GM18505 (cell line): ENCODE data around the gene SPEM2.

ENCODE experiments used
- ATAC-seq: cut with Tn5 transposase; IDR thresholded peaks from one replicate; pipeline ENCODE4 v1.9.1; 2021; ENCODE audit not compliant: unreplicated experiment
- POLR2A ChIP-seq: IDR thresholded peaks from 4 replicates; pipeline ENCODE4 v1.6.1; 2011; ENCODE audit warnings: borderline replicate concordance; ENCODE audit not compliant: insufficient read depth, insufficient read length; ENCODE audit errors: extremely low read depth

Gene SPEM2

DNA sequence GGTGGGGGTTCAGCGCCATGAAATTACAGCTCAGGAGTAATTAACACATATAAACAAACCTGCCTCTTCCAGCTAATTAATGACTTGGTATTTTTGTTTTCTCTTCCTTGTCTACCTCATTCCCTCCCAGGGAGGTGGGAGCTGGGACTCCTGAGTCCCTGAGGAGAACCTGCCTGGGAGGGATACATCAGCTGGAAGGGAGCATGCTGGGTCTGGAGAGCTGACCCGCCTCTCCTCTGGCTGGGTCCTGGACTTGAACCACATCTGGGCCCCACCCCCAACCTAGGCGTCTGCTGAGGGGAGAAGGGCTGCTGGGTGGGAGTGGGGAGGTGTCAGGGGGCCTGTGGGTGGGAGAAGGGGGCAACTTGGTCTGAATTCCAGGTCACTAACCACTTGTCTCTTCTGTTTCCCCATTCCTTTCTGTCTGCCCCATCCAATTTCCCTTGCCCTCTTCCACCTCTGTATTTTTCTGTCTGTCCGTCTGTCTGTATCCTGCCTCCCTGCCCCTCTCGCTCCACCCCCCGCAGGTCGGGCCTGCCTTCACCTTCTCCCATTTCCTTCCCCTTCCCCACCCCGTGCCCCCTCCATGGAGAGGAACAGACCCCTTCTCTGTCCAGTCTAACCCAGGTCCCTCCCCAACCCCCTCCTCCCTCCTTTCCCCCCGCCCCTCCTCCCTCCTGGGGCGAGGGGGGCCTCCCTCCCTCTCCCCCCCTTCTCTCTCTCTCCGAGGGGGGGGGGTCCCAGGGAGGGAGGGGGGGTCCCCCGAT, 17.7 kb upstream of the SPEM2 start, which contains the start of gene NLGN2:
NLGN2 (plus strand) TSS at position 361 of the 767 bp plus-strand sequence. CDS start 411 bp downstream, outside the sequence.
- ATAC-seq = no peak

DNA sequence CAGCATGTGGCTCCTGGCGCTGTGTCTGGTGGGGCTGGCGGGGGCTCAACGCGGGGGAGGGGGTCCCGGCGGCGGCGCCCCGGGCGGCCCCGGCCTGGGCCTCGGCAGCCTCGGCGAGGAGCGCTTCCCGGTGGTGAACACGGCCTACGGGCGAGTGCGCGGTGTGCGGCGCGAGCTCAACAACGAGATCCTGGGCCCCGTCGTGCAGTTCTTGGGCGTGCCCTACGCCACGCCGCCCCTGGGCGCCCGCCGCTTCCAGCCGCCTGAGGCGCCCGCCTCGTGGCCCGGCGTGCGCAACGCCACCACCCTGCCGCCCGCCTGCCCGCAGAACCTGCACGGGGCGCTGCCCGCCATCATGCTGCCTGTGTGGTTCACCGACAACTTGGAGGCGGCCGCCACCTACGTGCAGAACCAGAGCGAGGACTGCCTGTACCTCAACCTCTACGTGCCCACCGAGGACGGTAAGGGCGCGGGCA, 17.1 kb upstream of the SPEM2 start:
- no peak for ATAC-seq
- TF ChIP-seq POLR2A = no peak

More for the DNA sequence above, 17.7 kb upstream of the SPEM2 start, which contains the start of gene NLGN2:
- TF ChIP-seq POLR2A = no peak

DNA sequence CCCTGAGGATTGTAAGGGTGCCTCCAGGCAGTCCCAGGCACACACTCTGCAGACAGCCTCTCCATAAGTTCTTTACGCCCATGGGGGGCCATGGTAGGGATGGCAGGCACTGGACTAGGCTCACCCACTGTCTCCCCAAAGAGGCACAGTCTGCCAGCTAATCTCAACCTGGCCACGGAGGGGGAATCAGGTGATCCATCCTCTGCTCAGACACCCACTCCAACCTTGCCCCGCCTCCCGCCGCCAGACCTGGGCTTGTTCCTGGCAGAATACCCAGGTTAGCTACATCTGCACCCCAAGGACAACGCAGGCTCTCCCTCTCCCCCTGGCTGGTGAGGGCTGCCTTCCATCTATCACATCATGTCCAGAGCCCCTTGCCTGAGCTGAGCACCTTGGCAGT, 16.6 kb upstream of the SPEM2 start:
- TF ChIP-seq POLR2A = no peak
- no peak for ATAC-seq

DNA sequence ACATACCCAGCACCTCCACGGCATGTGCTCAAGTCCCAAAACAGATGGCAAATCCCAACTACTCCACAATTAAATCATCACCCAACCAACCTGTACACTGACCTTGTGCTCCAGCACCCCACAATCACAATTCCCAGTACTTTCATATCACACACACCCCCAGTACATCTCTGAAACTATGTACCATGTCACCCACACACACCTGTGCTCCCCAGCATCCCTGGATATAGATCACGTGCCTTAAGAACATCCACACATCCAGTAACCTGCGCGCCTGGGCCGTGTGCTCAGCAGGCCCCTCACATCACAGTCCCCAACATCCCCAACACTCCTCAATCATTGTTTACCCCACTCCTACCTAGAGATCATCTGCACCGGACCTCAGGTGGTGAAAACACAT, 15.7 kb upstream of the SPEM2 start:
- ATAC-seq = no peak
- TF ChIP-seq POLR2A = no peak

GRCh38 chr17:7410634-7411426, 14.6 kb upstream of the SPEM2 start:
- no peak for ATAC-seq
- TF ChIP-seq POLR2A = no peak

GRCh38 chr17:7411427-7411750, 14.0 kb upstream of the SPEM2 start:
- TF ChIP-seq POLR2A = no peak

DNA sequence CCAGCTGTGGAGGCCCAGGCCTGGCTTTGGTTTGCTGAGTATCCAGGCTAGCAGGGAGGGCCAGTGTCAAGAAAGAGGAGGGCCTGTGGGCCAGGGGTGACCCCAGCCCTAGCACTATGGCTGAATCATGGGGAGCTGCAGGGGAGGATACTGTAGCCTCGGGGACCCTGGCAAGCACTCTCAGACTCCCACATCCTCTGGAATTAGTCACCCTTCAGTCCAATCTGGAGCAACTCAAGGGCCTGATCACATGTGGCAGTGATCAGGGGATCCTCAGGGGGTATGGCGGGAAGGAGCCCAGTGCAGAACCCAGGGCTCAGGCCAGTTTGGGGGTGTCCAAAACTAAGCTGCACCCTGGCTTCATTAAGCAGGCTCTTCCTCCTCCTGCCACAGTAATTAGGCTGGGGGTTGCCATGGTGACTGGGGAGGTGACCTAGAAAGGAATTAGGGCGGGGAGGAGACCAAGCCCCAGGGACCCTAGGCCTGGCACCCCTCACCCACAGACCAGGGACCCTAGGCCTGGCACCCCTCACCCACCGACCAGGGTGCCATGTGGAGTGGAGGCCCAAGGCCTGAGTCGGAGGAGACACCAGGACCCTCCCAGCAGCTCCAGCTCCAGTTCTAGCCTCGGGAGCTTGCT, 11.9 kb upstream of the SPEM2 start:
- TF ChIP-seq POLR2A = no peak
- ATAC-seq = no peak

More at GRCh38 chr17:7411427-7411750, 14.0 kb upstream of the SPEM2 start:
- ATAC-seq = no peak

DNA sequence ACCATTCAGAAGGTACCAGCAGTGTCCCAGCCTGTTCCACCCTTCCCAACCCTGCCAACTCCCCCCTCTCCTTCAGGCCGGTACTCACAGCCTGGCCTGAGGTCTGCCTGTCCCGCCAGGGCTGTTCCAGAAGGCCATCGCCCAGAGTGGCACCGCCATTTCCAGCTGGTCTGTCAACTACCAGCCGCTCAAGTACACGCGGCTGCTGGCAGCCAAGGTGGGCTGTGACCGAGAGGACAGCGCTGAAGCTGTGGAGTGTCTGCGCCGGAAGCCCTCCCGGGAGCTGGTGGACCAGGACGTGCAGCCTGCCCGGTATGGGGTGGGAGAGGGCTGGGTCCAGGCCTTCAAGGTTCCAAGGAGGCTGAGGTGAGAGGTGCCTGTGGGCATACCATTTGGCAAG, 10.6 kb upstream of the SPEM2 start:
- no peak for TF ChIP-seq POLR2A
- ATAC-seq = no peak

DNA sequence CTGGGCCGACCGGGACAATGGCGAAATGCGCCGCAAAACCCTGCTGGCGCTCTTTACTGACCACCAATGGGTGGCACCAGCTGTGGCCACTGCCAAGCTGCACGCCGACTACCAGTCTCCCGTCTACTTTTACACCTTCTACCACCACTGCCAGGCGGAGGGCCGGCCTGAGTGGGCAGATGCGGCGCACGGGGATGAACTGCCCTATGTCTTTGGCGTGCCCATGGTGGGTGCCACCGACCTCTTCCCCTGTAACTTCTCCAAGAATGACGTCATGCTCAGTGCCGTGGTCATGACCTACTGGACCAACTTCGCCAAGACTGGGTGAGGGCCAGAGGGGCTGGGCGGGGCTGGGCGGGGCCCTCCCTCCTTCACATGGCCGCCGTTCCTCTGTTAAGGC, 9.6 kb upstream of the SPEM2 start:
- no peak for ATAC-seq
- no peak for TF ChIP-seq POLR2A

GRCh38 chr17:7416323-7416722, 9.1 kb upstream of the SPEM2 start:
- no peak for TF ChIP-seq POLR2A
- ATAC-seq = no peak

DNA sequence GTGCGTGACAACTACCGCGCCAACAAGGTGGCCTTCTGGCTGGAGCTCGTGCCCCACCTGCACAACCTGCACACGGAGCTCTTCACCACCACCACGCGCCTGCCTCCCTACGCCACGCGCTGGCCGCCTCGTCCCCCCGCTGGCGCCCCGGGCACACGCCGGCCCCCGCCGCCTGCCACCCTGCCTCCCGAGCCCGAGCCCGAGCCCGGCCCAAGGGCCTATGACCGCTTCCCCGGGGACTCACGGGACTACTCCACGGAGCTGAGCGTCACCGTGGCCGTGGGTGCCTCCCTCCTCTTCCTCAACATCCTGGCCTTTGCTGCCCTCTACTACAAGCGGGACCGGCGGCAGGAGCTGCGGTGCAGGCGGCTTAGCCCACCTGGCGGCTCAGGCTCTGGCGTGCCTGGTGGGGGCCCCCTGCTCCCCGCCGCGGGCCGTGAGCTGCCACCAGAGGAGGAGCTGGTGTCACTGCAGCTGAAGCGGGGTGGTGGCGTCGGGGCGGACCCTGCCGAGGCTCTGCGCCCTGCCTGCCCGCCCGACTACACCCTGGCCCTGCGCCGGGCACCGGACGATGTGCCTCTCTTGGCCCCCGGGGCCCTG, 8.3 kb upstream of the SPEM2 start:
- ATAC-seq = no peak
- no peak for TF ChIP-seq POLR2A

- no peak for TF ChIP-seq POLR2A
- no peak for ATAC-seq
These were observed 6.8 kb upstream of the SPEM2 start for GRCh38 chr17:7418472-7419152.
